IPS-11a (cell line): ENCODE measurements around the gene TNS1.
"Not testable (repeated sequence)": the region's sequence is repeated elsewhere in the genome, so short reads cannot be mapped to it uniquely, and the experiment has no call there.

Experiments used
- H3K4me3 ChIP-seq: one replicate; pipeline ENCODE4 v1.5.1; 2013; ENCODE audit warnings: low read depth, low read length, control low read depth

Gene TNS1

GRCh38 chr2:218029366-218030360 is 26.9 kb upstream of the TNS1 start:
- no peak overlapping the region for H3K4me3 ChIP-seq

DNA sequence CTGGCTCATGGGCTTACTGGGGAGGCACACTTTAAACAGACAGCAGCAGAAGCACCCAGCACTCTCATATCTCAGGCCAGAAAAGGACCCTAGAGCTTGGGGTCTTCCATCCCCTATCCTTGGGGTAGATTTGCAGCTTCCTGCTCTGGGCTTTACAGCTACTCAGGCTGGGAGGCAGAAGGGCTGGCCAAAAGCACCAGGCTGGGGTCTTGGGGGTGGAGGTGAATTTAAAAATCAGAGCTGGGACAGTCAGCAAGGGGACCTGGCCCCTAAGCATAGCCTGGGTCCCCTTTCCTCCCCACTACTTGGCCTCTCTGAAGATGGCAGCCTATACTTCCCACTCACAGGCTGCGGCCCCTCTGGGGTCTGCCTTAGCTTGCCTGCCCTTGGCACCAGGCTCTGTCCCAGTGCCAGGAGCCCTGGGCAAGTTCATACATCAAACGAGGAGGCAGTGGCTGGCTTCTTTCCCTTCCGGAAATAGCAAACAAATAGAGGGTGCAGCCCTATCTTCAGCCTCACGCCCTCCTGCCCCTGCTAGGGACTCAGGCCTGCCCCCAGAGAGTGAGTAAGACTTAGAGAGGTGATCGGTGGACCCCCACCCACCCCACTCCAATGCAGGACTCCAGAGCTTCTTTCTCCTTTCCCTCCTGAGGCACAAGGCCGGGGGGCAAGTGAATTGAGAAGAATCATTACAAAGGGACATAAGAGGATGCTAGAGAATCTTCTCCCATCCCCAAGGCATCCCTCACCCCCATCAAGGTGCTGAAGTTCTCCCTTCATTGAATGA is 26.0 kb upstream of the TNS1 start:
- no peak overlapping the region for H3K4me3 ChIP-seq

GRCh38 chr2:218028189-218028495 is 25.3 kb upstream of the TNS1 start:
- no peak overlapping the region for H3K4me3 ChIP-seq

GRCh38 chr2:218027426-218028188 is 24.8 kb upstream of the TNS1 start:
- no peak overlapping the region for H3K4me3 ChIP-seq

GRCh38 chr2:218026676-218027425 is 24.1 kb upstream of the TNS1 start:
- no peak overlapping the region for H3K4me3 ChIP-seq

- no peak overlapping the region for H3K4me3 ChIP-seq
Observed at GRCh38 chr2:218026244-218026643, 23.4 kb upstream of the TNS1 start.

GRCh38 chr2:218024871-218025270 is 22.1 kb upstream of the TNS1 start:
- H3K4me3 ChIP-seq, result no peak overlapping the region

DNA sequence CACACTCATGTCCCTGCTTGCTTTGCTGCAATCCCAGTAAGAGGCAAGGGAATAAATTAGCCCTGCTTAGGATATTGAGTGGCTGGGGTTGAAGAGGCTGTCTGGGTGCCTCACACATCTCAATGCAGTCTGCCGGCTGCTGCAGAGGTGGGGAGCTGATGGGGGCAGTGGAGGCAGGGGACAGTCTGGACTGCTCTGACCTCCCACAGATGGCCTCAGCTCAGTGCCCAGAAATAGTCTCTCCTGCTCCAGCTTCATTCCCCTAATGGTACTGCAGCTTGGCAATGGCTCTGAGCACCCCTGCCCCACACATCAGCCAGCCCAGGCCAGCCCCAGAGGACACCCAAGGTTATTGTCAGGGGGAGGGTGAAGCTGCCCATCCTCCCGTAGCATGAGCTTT is 21.5 kb upstream of the TNS1 start:
- H3K4me3 ChIP-seq, result no peak overlapping the region

DNA sequence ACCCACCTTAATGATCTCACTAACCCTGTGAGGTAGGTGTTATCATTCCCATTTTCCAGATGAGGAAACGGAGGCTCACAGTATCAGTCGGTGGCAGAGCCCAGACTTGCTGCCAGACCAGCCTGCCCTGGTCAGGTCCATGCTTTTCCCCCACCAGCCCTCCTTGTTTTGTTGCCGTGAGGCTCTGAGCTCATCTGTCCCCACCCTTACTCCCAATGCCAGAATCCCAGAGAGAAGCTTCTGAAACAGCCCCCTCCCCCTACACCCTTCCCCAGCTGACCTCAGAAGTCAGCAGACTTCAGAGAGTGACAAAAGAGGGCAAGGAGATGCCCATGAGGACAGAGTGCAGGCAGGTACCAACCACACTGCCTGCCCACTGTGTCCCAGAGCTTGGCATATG is 20.8 kb upstream of the TNS1 start:
- H3K4me3 ChIP-seq, result no peak overlapping the region

DNA sequence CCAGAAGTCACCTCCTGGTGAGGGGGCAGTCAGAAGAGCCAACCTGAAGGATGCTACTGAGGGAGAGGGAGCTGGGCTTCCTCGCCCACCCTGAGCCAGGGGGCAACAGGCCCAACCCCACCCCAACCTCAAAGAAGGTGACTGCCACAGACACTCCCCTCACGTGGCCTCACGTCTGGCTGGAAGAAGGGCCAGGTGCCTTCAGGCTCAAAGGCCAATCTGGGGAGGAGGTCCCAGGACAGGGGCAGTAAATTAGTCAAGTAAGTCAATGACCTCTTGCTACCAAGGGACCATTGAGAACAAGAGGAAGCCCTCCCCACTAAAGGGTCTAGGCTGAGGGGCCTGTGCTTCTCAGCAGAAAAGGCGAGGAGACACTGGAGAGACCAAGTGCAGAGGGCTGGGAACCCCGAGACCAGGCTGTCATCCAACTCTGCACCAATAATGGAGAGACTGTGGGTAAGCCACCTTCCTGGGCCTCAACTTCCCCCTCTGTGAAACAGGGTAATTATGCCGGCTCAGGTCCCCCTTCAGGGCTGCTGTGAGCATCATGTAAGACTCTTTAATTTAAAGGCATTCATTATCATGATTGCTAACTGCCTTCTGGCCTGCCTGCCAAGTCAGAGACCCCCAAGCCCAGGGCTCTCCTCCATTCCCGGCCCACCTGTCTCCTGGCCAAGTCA is 20.2 kb upstream of the TNS1 start:
- H3K4me3 ChIP-seq, result no peak overlapping the region

DNA sequence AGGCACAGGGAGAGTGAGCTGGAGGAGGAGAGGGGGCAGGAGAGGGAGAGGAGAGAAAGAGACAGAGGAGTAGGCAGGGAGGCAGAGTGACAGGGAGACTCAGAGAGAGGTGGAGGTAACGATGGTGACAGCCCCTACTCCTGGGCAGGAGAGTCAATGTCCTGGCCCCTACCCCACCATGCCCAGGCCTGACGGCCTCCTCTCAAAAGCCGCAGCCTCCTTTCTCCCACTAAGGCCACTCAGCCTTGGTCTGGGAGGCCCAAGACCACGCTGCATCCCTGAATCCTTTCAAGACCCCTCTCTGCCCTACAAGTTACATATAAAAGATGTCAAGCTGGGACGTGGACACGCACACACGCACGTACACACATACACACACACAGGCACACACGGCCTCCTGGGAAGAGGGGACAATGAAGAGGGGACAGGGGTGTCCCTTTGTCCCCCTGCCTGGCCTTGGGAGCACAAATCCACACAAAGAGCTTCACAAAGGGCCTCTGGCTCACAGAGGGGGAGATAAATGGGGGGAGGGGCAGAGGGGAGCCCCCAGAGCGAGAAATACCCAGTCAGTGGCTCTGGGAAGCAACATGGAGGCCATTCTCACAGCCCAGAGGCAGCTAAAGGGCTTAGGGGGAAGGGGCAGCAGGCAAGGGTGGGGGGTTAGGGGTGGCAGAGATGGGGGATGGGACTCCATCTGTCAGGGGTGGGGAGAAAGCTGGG is 19.5 kb upstream of the TNS1 start:
- no peak overlapping the region for H3K4me3 ChIP-seq

- no peak overlapping the region for H3K4me3 ChIP-seq
Observed at GRCh38 chr2:218021536-218022071, 18.8 kb upstream of the TNS1 start.

GRCh38 chr2:218020966-218021535 is 18.3 kb upstream of the TNS1 start:
- no peak overlapping the region for H3K4me3 ChIP-seq

DNA sequence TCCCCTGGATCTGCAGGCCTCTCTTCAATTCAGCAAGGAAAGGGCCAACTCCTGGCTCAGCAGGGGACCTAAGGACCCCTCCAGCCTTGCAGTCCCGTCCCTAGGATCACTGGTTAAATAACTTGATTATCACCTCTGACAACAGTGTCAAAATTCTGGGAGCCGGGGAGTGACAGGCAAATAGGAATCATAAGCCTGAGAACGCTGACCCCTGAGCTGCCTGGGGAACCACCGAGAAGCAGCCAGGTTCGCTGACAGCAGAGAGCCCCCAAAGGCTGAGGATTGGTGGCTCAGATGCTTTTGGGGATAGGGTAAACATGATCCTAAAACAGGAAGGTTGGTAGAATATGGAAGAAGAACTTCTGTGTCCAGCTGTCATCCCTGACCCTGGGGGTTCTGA is 17.5 kb upstream of the TNS1 start:
- H3K4me3 ChIP-seq, result no peak overlapping the region

DNA sequence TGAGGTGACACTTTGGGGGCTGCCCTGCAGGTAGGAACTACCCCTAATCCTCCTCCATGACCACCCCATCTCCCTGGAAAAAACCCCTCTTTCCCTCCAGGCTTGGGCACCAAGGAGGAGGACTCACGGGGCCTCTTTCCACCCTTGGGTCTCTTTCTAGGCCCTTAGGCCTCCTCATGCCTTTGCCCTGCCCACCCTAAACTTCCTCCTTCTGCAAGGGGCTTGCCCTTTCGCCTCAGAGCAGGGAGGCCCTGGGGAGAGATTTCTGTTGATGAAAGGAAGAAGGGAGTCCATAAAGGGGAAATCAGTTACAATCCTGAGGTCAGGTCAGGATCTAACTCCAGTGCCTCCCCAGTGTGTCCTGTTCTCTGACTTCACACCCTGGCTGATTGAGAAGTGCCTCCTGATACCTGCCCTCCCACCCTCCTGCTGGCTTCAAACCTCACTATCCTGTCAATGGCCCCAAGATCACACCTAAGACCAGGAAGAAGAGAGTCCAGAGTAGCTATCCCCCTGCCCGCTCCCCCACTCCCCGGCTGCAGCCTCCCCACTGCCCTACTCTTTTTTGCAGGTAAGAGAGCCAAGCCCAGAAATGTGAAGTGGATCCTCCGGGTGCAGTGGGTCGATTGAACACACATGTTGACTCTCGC is 16.7 kb upstream of the TNS1 start:
- no peak overlapping the region for H3K4me3 ChIP-seq

DNA sequence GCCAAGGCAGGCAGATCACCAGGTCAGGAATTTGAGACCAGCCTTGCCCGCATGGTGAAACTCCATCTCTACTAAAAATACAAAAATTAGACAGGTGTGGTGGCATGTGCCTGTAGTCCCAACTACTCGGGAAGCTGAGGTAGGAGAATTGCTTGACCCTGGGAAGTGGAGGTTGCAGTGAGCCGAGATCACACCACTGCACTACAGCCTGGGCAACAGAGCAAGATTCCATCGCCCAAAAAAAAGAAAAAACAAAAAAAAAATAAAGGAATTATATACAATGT is 16.0 kb upstream of the TNS1 start:
- not testable (repeated sequence) for H3K4me3 ChIP-seq

DNA sequence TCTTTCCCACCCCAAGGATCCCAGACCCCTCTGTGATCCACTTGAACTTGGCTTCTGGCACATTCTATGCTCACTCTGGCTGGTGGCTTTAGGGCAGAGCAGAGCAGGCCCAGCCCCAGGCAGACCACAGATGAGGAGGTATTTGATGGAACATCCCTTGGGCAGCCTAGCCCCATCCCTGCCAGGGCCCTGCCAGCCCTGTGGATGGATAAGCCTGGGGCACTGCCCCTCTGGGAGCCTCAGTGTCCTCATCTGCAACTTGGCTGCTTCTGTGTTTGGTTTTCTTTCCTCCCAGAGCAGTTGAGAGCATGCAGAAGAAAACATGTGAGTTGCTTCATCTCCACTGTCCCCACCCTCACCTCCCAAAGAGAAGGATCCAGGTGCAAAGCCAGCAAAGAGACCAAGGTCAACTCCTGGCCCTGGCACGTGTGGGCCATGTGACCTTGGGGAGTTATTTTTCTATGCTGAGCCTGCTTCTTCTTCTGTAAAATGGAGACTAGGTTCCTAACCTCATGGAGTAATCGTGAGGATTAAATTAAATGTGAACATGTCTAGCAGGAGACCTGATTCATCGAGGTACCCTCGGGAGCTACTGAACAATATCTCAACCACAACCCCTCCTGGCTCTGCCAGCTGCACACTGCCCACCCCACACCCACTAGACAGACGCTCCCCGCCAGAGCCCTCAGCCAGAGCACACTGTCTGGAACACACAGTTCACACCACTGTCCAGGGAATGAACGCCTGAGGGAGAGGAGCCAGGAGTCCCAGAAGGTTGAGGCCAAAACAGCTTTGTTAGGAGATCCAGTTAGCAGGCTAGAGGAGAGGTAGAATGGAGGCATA is 14.6 kb upstream of the TNS1 start:
- H3K4me3 ChIP-seq, result no peak overlapping the region

DNA sequence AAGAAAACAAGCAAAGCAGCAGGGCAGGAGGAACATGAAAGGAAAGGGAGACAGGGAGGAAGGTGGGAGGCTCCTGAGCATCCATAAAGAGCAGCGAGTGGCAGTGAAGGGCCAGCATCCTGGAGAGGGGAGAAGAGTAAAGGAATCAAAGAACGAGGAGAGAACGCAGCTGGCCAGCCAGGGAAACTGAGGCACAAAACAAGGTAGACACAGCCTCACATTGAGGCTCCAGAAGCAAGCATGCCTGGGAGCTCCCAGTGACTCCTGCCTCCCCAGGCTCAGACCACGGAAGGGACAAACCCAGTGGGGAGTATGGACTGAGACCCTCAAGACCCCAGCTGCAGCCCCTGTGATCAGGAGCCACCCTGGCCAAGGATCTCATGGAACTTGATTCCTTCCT is 14.0 kb upstream of the TNS1 start:
- no peak overlapping the region for H3K4me3 ChIP-seq
